Activated CD8-positive, alpha-beta T cell treated with anti-CD3 and anti-CD28 coated beads, Interleukin-2, amount 10 ng/mL, durations not matched to agents 7 days and 5 days (primary cell): ENCODE data around the gene STAC2. TPM values are rescaled to one million over a fixed set of nuclear protein-coding genes. Genes with fewer than 3 reads are reported as not detected.

Experiments
- ATAC-seq: fragments of 150-1000 bp; cut with Tn5 transposase; one replicate; pipeline ENCODE4 v1.10.0; 2021; ENCODE audit warnings: moderate library complexity
- CTCF ChIA-PET: fragments of 350-600 bp; sonication (Branson Sonifier 250); formaldehyde crosslinking; loops from one replicate; lab custom pipeline; 2021; ENCODE audit warnings: antibody characterized with exemption; lab: Charles Lee
- POLR2A ChIA-PET: fragments of 350-600 bp; sonication (Branson Sonifier 250); formaldehyde crosslinking; loops from one replicate; lab custom pipeline; 2021; ENCODE audit warnings: antibody characterized with exemption; lab: Charles Lee
- DNase-seq: peaks from one replicate; pipeline ENCODE4 v3.0.0-alpha.2; 2020
- H3K27ac Mint-ChIP-seq: one replicate; pipeline ENCODE4 v1.8.0; 2021; ENCODE audit warnings: mild to moderate bottlenecking, mixed read lengths
- H3K27me3 Mint-ChIP-seq: one replicate; pipeline ENCODE4 v1.8.0; 2021; ENCODE audit warnings: low read depth, mixed read lengths
- H3K36me3 Mint-ChIP-seq: one replicate; pipeline ENCODE4 v1.8.0; 2021; ENCODE audit warnings: low read depth, mixed read lengths
- H3K4me1 Mint-ChIP-seq: one replicate; pipeline ENCODE4 v1.8.0; 2021; ENCODE audit warnings: low read depth, mixed read lengths
- H3K4me3 Mint-ChIP-seq: one replicate; pipeline ENCODE4 v1.8.0; 2021; ENCODE audit warnings: mild to moderate bottlenecking, mixed read lengths
- H3K9me3 Mint-ChIP-seq: one replicate; pipeline ENCODE4 v1.8.0; 2022; ENCODE audit warnings: mixed read lengths; ENCODE audit not compliant: insufficient read depth
- total RNA-seq, 2 experiments: library from RNA; stranded (reverse); gene quantifications; one replicate each; pipeline ENCODE4 v1.2.3, GENCODE V29; 2021

STAC2 gene
- total RNA-seq, 2 experiments from 2014 or later, result not detected

GRCh38 chr17:39183045-39183444, 42.7 kb downstream of the STAC2 start:
- ChIA-PET CTCF (interaction anchor here (1.2 to 3.1 kb wide), 5 partner anchors 9 to 200 kb away, joined by 4 to 17 read pairs (median 7); partner anchors contain the start of gene RPL19), POLR2A (no interaction called here)
- ATAC-seq, result no peak
- no peak for DNase-seq
- no peaks in the 10 kb centered on the region for H3K9me3 Mint-ChIP-seq
- H3K36me3 Mint-ChIP-seq, result peaks cover 37% of the 10 kb centered on the region
- H3K27ac Mint-ChIP-seq, result no peak overlapping the region
- H3K4me1 Mint-ChIP-seq, result peaks cover 7% of the 10 kb centered on the region
- no peak overlapping the region for H3K4me3 Mint-ChIP-seq
- no peaks in the 10 kb centered on the region for H3K27me3 Mint-ChIP-seq

GRCh38 chr17:39181303-39181702, 44.4 kb downstream of the STAC2 start:
- ChIA-PET POLR2A (no interaction called here), CTCF (interaction anchor here (9.8 kb wide), 1 partner anchor 17 kb away, joined by 188 read pairs; the partner anchor contains the start of gene ARL5C)
- no peak overlapping the region for H3K4me3 Mint-ChIP-seq
- no peaks in the 10 kb centered on the region for H3K9me3 Mint-ChIP-seq
- no peaks in the 10 kb centered on the region for H3K4me1 Mint-ChIP-seq
- DNase-seq (no peak), ATAC-seq (no peak)
- H3K27ac Mint-ChIP-seq, result no peak overlapping the region
- H3K36me3 Mint-ChIP-seq, result peaks cover 47% of the 10 kb centered on the region
- no peaks in the 10 kb centered on the region for H3K27me3 Mint-ChIP-seq

GRCh38 chr17:39178536-39178935, 47.2 kb downstream of the STAC2 start:
- no peaks in the 10 kb centered on the region for H3K27me3 Mint-ChIP-seq

GRCh38 chr17:39177256-39177655, 48.5 kb downstream of the STAC2 start:
- ATAC-seq, result no peak

More at GRCh38 chr17:39178536-39178935, 47.2 kb downstream of the STAC2 start:
- Mint-ChIP-seq H3K9me3 (no peaks in the 10 kb centered on the region), H3K36me3 (peaks cover 39% of the 10 kb centered on the region), H3K4me1 (peaks cover 11% of the 10 kb centered on the region), H3K27ac (no peak overlapping the region), H3K4me3 (no peak overlapping the region)
- ChIA-PET POLR2A (no interaction called here), CTCF (interaction anchor here (1.1 to 9.8 kb wide), 3 partner anchors 14 to 54 kb away, joined by 3 to 188 read pairs (median 4); partner anchors contain the start of gene ARL5C)
- no peak for DNase-seq
- no peak for ATAC-seq

GRCh38 chr17:39175695-39176093, 50.1 kb downstream of the STAC2 start:
- ChIA-PET POLR2A (interaction anchor here (0.9 kb wide), 1 partner anchor 193 kb away, joined by 4 read pairs; no protein-coding TSS in a partner anchor), CTCF (interaction anchor here (0.9 to 9.8 kb wide), 23 partner anchors 7 to 322 kb away, joined by 3 to 188 read pairs (median 6); partner anchors contain the start of genes ARL5C, CACNB1, LASP1NB and PLXDC1)
- DNase-seq, result no peak
- no peak overlapping the region for H3K27ac Mint-ChIP-seq
- no peaks in the 10 kb centered on the region for H3K27me3 Mint-ChIP-seq
- no peak for ATAC-seq
- H3K9me3 Mint-ChIP-seq, result no peaks in the 10 kb centered on the region
- peaks cover 26% of the 10 kb centered on the region for H3K36me3 Mint-ChIP-seq
- no peak overlapping the region for H3K4me3 Mint-ChIP-seq
- peaks cover 28% of the 10 kb centered on the region for H3K4me1 Mint-ChIP-seq

More at GRCh38 chr17:39177256-39177655, 48.5 kb downstream of the STAC2 start:
- ChIA-PET CTCF (interaction anchor here (6.9 to 9.8 kb wide), 2 partner anchors 13 to 195 kb away, joined by 100 to 188 read pairs; partner anchors contain the start of gene ARL5C), POLR2A (no interaction called here)
- Mint-ChIP-seq H3K27ac (no peak overlapping the region), H3K36me3 (peaks cover 29% of the 10 kb centered on the region), H3K4me3 (no peak overlapping the region), H3K27me3 (no peaks in the 10 kb centered on the region), H3K4me1 (peaks cover 24% of the 10 kb centered on the region), H3K9me3 (no peaks in the 10 kb centered on the region)
- DNase-seq, result no peak

- DNase-seq (peak; percentile 87), ATAC-seq (peak; percentile 87)
- Mint-ChIP-seq H3K36me3 (peaks cover 26% of the 10 kb centered on the region), H3K27me3 (no peaks in the 10 kb centered on the region), H3K27ac (no peak overlapping the region), H3K9me3 (no peaks in the 10 kb centered on the region), H3K4me1 (peaks cover 34% of the 10 kb centered on the region), H3K4me3 (no peak overlapping the region)
- ChIA-PET POLR2A (interaction anchor here (0.9 to 2.3 kb wide), 5 partner anchors 10 to 321 kb away, joined by 3 to 7 read pairs (median 4); partner anchors contain the start of genes FBXO47 and RPL23), CTCF (interaction anchor here (0.6 to 9.8 kb wide), 53 partner anchors 8 to 521 kb away, joined by 3 to 188 read pairs (median 5); partner anchors contain the start of genes ARL5C, CACNB1, CWC25 and FBXO47)
These were observed 50.6 kb downstream of the STAC2 start for GRCh38 chr17:39174920-39175694.

GRCh38 chr17:39173526-39174274, 52.0 kb downstream of the STAC2 start:
- peaks cover 29% of the 10 kb centered on the region for H3K36me3 Mint-ChIP-seq
- CTCF ChIA-PET, result interaction anchor here (0.6 to 9.8 kb wide), 25 partner anchors 9 to 519 kb away, joined by 3 to 188 read pairs (median 5); partner anchors contain the start of genes ARL5C, CACNB1, CWC25 and FBXO47

GRCh38 chr17:39173080-39173479, 52.7 kb downstream of the STAC2 start:
- no peak for ATAC-seq
- peaks cover 29% of the 10 kb centered on the region for H3K36me3 Mint-ChIP-seq
- H3K4me3 Mint-ChIP-seq, result no peak overlapping the region
- peak overlapping the region; percentile 63 for H3K27ac Mint-ChIP-seq
- peaks cover 4% of the 10 kb centered on the region for H3K9me3 Mint-ChIP-seq
- H3K4me1 Mint-ChIP-seq, result peaks cover 45% of the 10 kb centered on the region
- H3K27me3 Mint-ChIP-seq, result peaks cover 8% of the 10 kb centered on the region
- CTCF ChIA-PET, result interaction anchor here (0.8 to 9.8 kb wide), 7 partner anchors 9 to 191 kb away, joined by 3 to 188 read pairs (median 50); partner anchors contain the start of genes ARL5C, CACNB1, PLXDC1 and RPL19
- DNase-seq, result no peak
- POLR2A ChIA-PET, result interaction anchor here (0.6 to 2.3 kb wide), 5 partner anchors 8 to 146 kb away, joined by 3 to 6 read pairs (median 3); partner anchors contain the start of gene RPL19

More at GRCh38 chr17:39173526-39174274, 52.0 kb downstream of the STAC2 start:
- Mint-ChIP-seq H3K27ac (peak overlapping the region; percentile 63), H3K4me3 (no peak overlapping the region), H3K27me3 (peaks cover 6% of the 10 kb centered on the region), H3K9me3 (peaks cover 4% of the 10 kb centered on the region), H3K4me1 (peaks cover 40% of the 10 kb centered on the region)
- DNase-seq, result no peak
- POLR2A ChIA-PET, result interaction anchor here (0.8 to 2.3 kb wide), 6 partner anchors 9 to 320 kb away, joined by 3 to 7 read pairs (median 4); partner anchors contain the start of genes FBXO47 and RPL23
- ATAC-seq, result no peak

- ATAC-seq (no peak), DNase-seq (no peak)
- peaks cover 55% of the 10 kb centered on the region for H3K4me1 Mint-ChIP-seq
- POLR2A ChIA-PET, result no interaction called here
- H3K27me3 Mint-ChIP-seq, result peaks cover 8% of the 10 kb centered on the region
- peaks cover 18% of the 10 kb centered on the region for H3K36me3 Mint-ChIP-seq
- H3K27ac Mint-ChIP-seq, result no peak overlapping the region
- H3K9me3 Mint-ChIP-seq, result peaks cover 4% of the 10 kb centered on the region
- H3K4me3 Mint-ChIP-seq, result no peak overlapping the region
- CTCF ChIA-PET, result interaction anchor here (0.6 to 9.8 kb wide), 6 partner anchors 7 to 189 kb away, joined by 3 to 188 read pairs (median 6); partner anchors contain the start of gene ARL5C
These were observed 53.8 kb downstream of the STAC2 start for GRCh38 chr17:39171933-39172332.

GRCh38 chr17:39170558-39170957, 55.2 kb downstream of the STAC2 start:
- H3K9me3 Mint-ChIP-seq, result peaks cover 4% of the 10 kb centered on the region
- H3K27me3 Mint-ChIP-seq, result peaks cover 17% of the 10 kb centered on the region
- H3K4me3 Mint-ChIP-seq, result no peak overlapping the region
- DNase-seq (no peak), ATAC-seq (no peak)
- ChIA-PET POLR2A (interaction anchor here (1.6 kb wide), 1 partner anchor 29 kb away, joined by 5 read pairs; the partner anchor contains the start of gene RPL19), CTCF (interaction anchor here (0.9 to 9.0 kb wide), 4 partner anchors 18 to 187 kb away, joined by 3 to 144 read pairs (median 50); partner anchors contain the start of gene PLXDC1)
- no peak overlapping the region for H3K27ac Mint-ChIP-seq
- H3K4me1 Mint-ChIP-seq, result peaks cover 66% of the 10 kb centered on the region
- peaks cover 10% of the 10 kb centered on the region for H3K36me3 Mint-ChIP-seq
